ENCODE results near the gene LMO7. TPM values are rescaled to one million over a fixed set of nuclear protein-coding genes. Genes with fewer than 3 reads are reported as not detected.

The LMO7 gene
- total and polyA plus RNA-seq, 8 donors: 14.7 to 50.4 (median 29.1) TPM

GRCh38 chr13:75752826-75753225, 116.7 kb downstream of the LMO7 start:
- Histone ChIP-seq H3K9me3 (no peaks in the 10 kb centered on the region), H3K27ac (no peak overlapping the region), H3K36me3 (no peaks in the 10 kb centered on the region), H3K4me3 (no peak overlapping the region), H3K4me1 (no peaks in the 10 kb centered on the region), H3K27me3 (no peaks in the 10 kb centered on the region)
- ATAC-seq (no peak), DNase-seq (no peak), FAIRE-seq (no peak)
- intact Hi-C loops (cut with DNase I): no loop called here
- TF ChIP-seq CTCF (IDR thresholded peaks at IDR 0.05): no peak

GRCh38 chr13:75754936-75755335, 118.8 kb downstream of the LMO7 start:
- FAIRE-seq (no peak), ATAC-seq (no peak), DNase-seq (no peak)
- no peaks in the 10 kb centered on the region for H3K9me3 ChIP-seq
- H3K36me3 ChIP-seq: no peaks in the 10 kb centered on the region
- 99 to 100% methylated on average over 3 of the region's 3 CpGs for WGBS, 2 donors
- TF ChIP-seq CTCF (IDR thresholded peaks at IDR 0.05): no peak
- H3K4me3 ChIP-seq: no peak overlapping the region
- H3K27ac ChIP-seq: no peak overlapping the region
- no peaks in the 10 kb centered on the region for H3K27me3 ChIP-seq
- H3K4me1 ChIP-seq: peaks cover 0 to 6% (median 4%) of the 10 kb centered on the region in 3 donors
- intact Hi-C loops (cut with DNase I): no loop called here

GRCh38 chr13:75757336-75757735, 121.2 kb downstream of the LMO7 start:
- H3K36me3 ChIP-seq: no peaks in the 10 kb centered on the region
- no peaks in the 10 kb centered on the region for H3K27me3 ChIP-seq
- H3K4me1 ChIP-seq: peaks cover 0 to 6% (median 5%) of the 10 kb centered on the region in 3 donors
- ATAC-seq: no peak
- no peak for DNase-seq
- H3K9me3 ChIP-seq: no peaks in the 10 kb centered on the region
- no peak overlapping the region for H3K27ac ChIP-seq
- intact Hi-C loops (cut with DNase I): no loop called here
- no peak for TF ChIP-seq CTCF (IDR thresholded peaks at IDR 0.05)
- no peak for FAIRE-seq
- no peak overlapping the region for H3K4me3 ChIP-seq

GRCh38 chr13:75759531-75759930, 123.4 kb downstream of the LMO7 start:
- 87 to 90% methylated on average over 7 of the region's 7 CpGs for WGBS, 2 donors
- H3K9me3 ChIP-seq: no peaks in the 10 kb centered on the region
- no peaks in the 10 kb centered on the region for H3K27me3 ChIP-seq
- no peak overlapping the region for H3K4me3 ChIP-seq
- ATAC-seq (no peak), FAIRE-seq (no peak), DNase-seq (no peak)
- H3K27ac ChIP-seq: peak overlapping the region; percentile 25 to 89 (median 72)
- TF ChIP-seq CTCF (IDR thresholded peaks at IDR 0.05): no peak
- no peaks in the 10 kb centered on the region for H3K36me3 ChIP-seq
- peaks cover 6 to 12% (median 10%) of the 10 kb centered on the region in 3 donors for H3K4me1 ChIP-seq
- intact Hi-C loops (cut with DNase I): no loop called here

- 6 to 7% methylated on average over 9 of the region's 9 CpGs for WGBS, 2 donors
- no peaks in the 10 kb centered on the region for H3K27me3 ChIP-seq
- H3K27ac ChIP-seq: peak overlapping the region; percentile 25 to 89 (median 72)
- no peaks in the 10 kb centered on the region for H3K36me3 ChIP-seq
- H3K4me1 ChIP-seq: peaks cover 13 to 19% (median 18%) of the 10 kb centered on the region in 3 donors
- TF ChIP-seq CTCF (IDR thresholded peaks at IDR 0.05): no peak
- no peaks in the 10 kb centered on the region for H3K9me3 ChIP-seq
- peak; percentile 85 to 91 (median 88) for ATAC-seq
- H3K4me3 ChIP-seq: peak overlapping the region; percentile 4 to 42 (median 17)
- FAIRE-seq: peak; percentile 64
- intact Hi-C loops (cut with DNase I): no loop called here
- DNase-seq: peak in 4 of 6 donors; percentile 41 to 78 (median 60)
Measured at GRCh38 chr13:75760131-75761021, 124.2 kb downstream of the LMO7 start.

All from pancreas (tissue), 10 donors.